Measurements from ENCODE around the gene DNM1L. TPM values are rescaled to one million over a fixed set of nuclear protein-coding genes. Genes with fewer than 3 reads are reported as not detected.

Gene DNM1L
- total RNA-seq, 1 donor from 2014 or later = 52.9 TPM

GRCh38 chr12:32742133-32742532 is 63.0 kb downstream of the DNM1L start:
- no peak for DNase-seq
- ATAC-seq (ENCODE audit: poor library complexity) = no peak
- intact Hi-C loops (cut with DNase I) = no loop called here

- ATAC-seq (ENCODE audit: poor library complexity) = no peak
- intact Hi-C loops (cut with DNase I) = no loop called here
- no peak for DNase-seq
Measured at GRCh38 chr12:32743264-32743663, 64.2 kb downstream of the DNM1L start.

- DNase-seq (no peak), ATAC-seq (ENCODE audit: poor library complexity) (no peak)
- intact Hi-C loops (cut with DNase I) = no loop called here
Measured at GRCh38 chr12:32753605-32754004, 74.5 kb downstream of the DNM1L start.

- intact Hi-C loops (cut with DNase I) = no loop called here
- no peak for DNase-seq
- ATAC-seq (ENCODE audit: poor library complexity) = no peak
Measured at GRCh38 chr12:32754111-32754510, 75.0 kb downstream of the DNM1L start.

GRCh38 chr12:32755051-32755653 is 76.1 kb downstream of the DNM1L start:
- ATAC-seq (ENCODE audit: poor library complexity) (peak; percentile 68), DNase-seq (peak; percentile 69)
- intact Hi-C loops (cut with DNase I) = loop anchor here (5.0 kb wide), 1 partner anchor 1267 kb away; the partner anchor contains the start of gene ALG10

GRCh38 chr12:32755654-32756475 is 76.8 kb downstream of the DNM1L start, which contains the start of gene YARS2:
Gene YARS2, minus strand, starts transcription at chr12:32755897. Its CDS starts 23 bp downstream, at chr12:32755874.
- ATAC-seq (ENCODE audit: poor library complexity) = peak; percentile 100
- intact Hi-C loops (cut with DNase I) = loop anchor here (2.0 to 5.0 kb wide), 2 partner anchors 163 to 1266 kb away; partner anchors contain the start of gene ALG10
- DNase-seq = peak; percentile 96

GRCh38 chr12:32756476-32757066 is 77.5 kb downstream of the DNM1L start:
- no peak for ATAC-seq (ENCODE audit: poor library complexity)
- DNase-seq = no peak
- intact Hi-C loops (cut with DNase I) = loop anchor here (2.0 to 5.0 kb wide), 2 partner anchors 162 to 1266 kb away; partner anchors contain the start of gene ALG10

- intact Hi-C loops (cut with DNase I) = loop anchor here (2.0 to 5.0 kb wide), 2 partner anchors 162 to 1265 kb away; partner anchors contain the start of gene ALG10
- DNase-seq (no peak), ATAC-seq (ENCODE audit: poor library complexity) (no peak)
Measured at GRCh38 chr12:32757157-32757556, 78.1 kb downstream of the DNM1L start.

GRCh38 chr12:32761716-32762115 is 82.6 kb downstream of the DNM1L start:
- ATAC-seq (ENCODE audit: poor library complexity) (no peak), DNase-seq (no peak)
- intact Hi-C loops (cut with DNase I) = loop anchor here (10.0 kb wide), 1 partner anchor 1243 kb away; no protein-coding TSS in a partner anchor

GRCh38 chr12:32765906-32766305 is 86.8 kb downstream of the DNM1L start:
- ATAC-seq (ENCODE audit: poor library complexity) (no peak), DNase-seq (no peak)
- intact Hi-C loops (cut with DNase I) = loop anchor here (10.0 kb wide), 1 partner anchor 1239 kb away; no protein-coding TSS in a partner anchor

GRCh38 chr12:32768518-32768917 is 89.4 kb downstream of the DNM1L start:
- intact Hi-C loops (cut with DNase I) = loop anchor here (10.0 kb wide), 1 partner anchor 1236 kb away; no protein-coding TSS in a partner anchor
- ATAC-seq (ENCODE audit: poor library complexity) (no peak), DNase-seq (no peak)

GRCh38 chr12:32770141-32770540 is 91.0 kb downstream of the DNM1L start:
- intact Hi-C loops (cut with DNase I) = no loop called here
- ATAC-seq (ENCODE audit: poor library complexity) (no peak), DNase-seq (no peak)

- DNase-seq (no peak), ATAC-seq (ENCODE audit: poor library complexity) (no peak)
- intact Hi-C loops (cut with DNase I) = no loop called here
Measured at GRCh38 chr12:32773691-32774090, 94.6 kb downstream of the DNM1L start.

GRCh38 chr12:32776258-32776657 is 97.2 kb downstream of the DNM1L start:
- intact Hi-C loops (cut with DNase I) = no loop called here
- DNase-seq (no peak), ATAC-seq (ENCODE audit: poor library complexity) (no peak)

- ATAC-seq (ENCODE audit: poor library complexity) (no peak), DNase-seq (no peak)
- intact Hi-C loops (cut with DNase I) = no loop called here
Measured at GRCh38 chr12:32777159-32777558, 98.1 kb downstream of the DNM1L start.

- ATAC-seq (ENCODE audit: poor library complexity) (no peak), DNase-seq (no peak)
- intact Hi-C loops (cut with DNase I) = no loop called here
Measured at GRCh38 chr12:32777691-32778175, 98.6 kb downstream of the DNM1L start.

- ATAC-seq (ENCODE audit: poor library complexity) = no peak
- no peak for DNase-seq
- intact Hi-C loops (cut with DNase I) = no loop called here
Measured at GRCh38 chr12:32780071-32780470, 101.0 kb downstream of the DNM1L start.

GRCh38 chr12:32783029-32783428 is 103.9 kb downstream of the DNM1L start:
- intact Hi-C loops (cut with DNase I) = no loop called here
- DNase-seq (no peak), ATAC-seq (ENCODE audit: poor library complexity) (no peak)

GRCh38 chr12:32785557-32785956 is 106.5 kb downstream of the DNM1L start:
- DNase-seq (no peak), ATAC-seq (ENCODE audit: poor library complexity) (peak; percentile 4)
- intact Hi-C loops (cut with DNase I) = no loop called here

Data from Right ventricle myocardium superior (tissue), 1 donor.